HCT116 (cell line): ENCODE measurements around the gene GABRE. TPM values are rescaled to one million over a fixed set of nuclear protein-coding genes. Genes with fewer than 3 reads are reported as not detected.

ENCODE experiments used
- ATAC-seq: fragments of 200-7000 bp; cut with Tn5 transposase; 2 replicates; pipeline ENCODE4 v1.9.1; 2020; ENCODE audit warnings: mild to moderate bottlenecking, moderate library complexity
- BruUV-seq: library from RNA; stranded (reverse); fragments of 400-500 nt; replicated peaks from 2 replicates; lab custom pipeline; 2021; lab: Mats Ljungman, UMichigan
- CTCF ChIA-PET: fragments of 300-600 bp; sonication (Branson Sonifier 250); formaldehyde crosslinking; loops from one replicate; lab custom pipeline; 2021; ENCODE audit warnings: antibody characterized with exemption; lab: Charles Lee
- POLR2A ChIA-PET: fragments of 300-600, 350-600 bp; sonication (Branson Sonifier 250); formaldehyde crosslinking; loops from one replicate; lab custom pipeline; 2021; ENCODE audit warnings: antibody characterized with exemption; lab: Charles Lee
- RAD21 ChIA-PET, 2 experiments: fragments of 300-600 bp; sonication (Branson Sonifier 250); formaldehyde crosslinking; loops; one replicate each; lab custom pipeline; 2023; ENCODE audit warnings: low total read pairs in 2 of 2; ENCODE audit not compliant: uncharacterized antibody in 2 of 2, unreplicated experiment in 2 of 2, low non-redundant PET in 1 of 2; lab: Charles Lee
- DNase-seq: peaks from one replicate; pipeline ENCODE4 v3.0.0-alpha.2; 2010; ENCODE audit warnings: low read depth, low spot score
- H2AFZ ChIP-seq: fragments of 200-600 bp; shearing (Covaris generic), sonication (generic); 2 replicates; pipeline ENCODE4 v1.6.1; 2017; ENCODE audit warnings: low read depth, mixed run types, mixed read lengths, antibody characterized with exemption, low read length; ENCODE audit not compliant: poor library complexity, severe bottlenecking
- H3K27ac ChIP-seq: 2 replicates; pipeline ENCODE4 v1.5.1; 2012; ENCODE audit warnings: low read depth, low read length
- H3K27me3 ChIP-seq: fragments of 200-600 bp; sonication (generic); 2 replicates; pipeline ENCODE4 v1.6.1; 2016; ENCODE audit warnings: mixed run types, low read length, mixed read lengths; ENCODE audit not compliant: insufficient read depth
- H3K36me3 ChIP-seq, 2 experiments: fragments of 200-500 bp in 1 of 2; fragments of 200-600 bp in 1 of 2; sonication (Bioruptor generic) in 1 of 2; sonication (generic) in 1 of 2; 2 replicates each; pipeline versions ENCODE4 v1.5.1 to v1.6.1; 2014 to 2016; ENCODE audit warnings: low read length in 2 of 2, inconsistent platforms in 1 of 2, mixed read lengths in 1 of 2, mixed run types in 1 of 2; ENCODE audit not compliant: insufficient read depth in 2 of 2, control insufficient read depth in 1 of 2
- H3K4me1 ChIP-seq, 2 experiments: fragments of 200-600 bp in 1 of 2; sonication (generic) in 1 of 2; 2 replicates each; pipeline versions ENCODE4 v1.5.1 to v1.6.1; 2012 to 2017; ENCODE audit warnings: low read length in 2 of 2, inconsistent platforms in 1 of 2, mild to moderate bottlenecking in 1 of 2, mixed read lengths in 1 of 2, mixed run types in 1 of 2, moderate library complexity in 1 of 2; ENCODE audit not compliant: insufficient read depth in 2 of 2, control insufficient read depth in 1 of 2
- H3K4me2 ChIP-seq: fragments of 200-600 bp; sonication (generic); 2 replicates; pipeline ENCODE4 v1.6.1; 2017; ENCODE audit warnings: mixed run types, low read length, mixed read lengths
- H3K4me3 ChIP-seq, 2 experiments: fragments of 200-600 bp in 1 of 2; sonication (generic) in 1 of 2; replicated peaks in 1 of 2; 2 replicates each; pipeline ENCODE4 v1.5.1; 2011 to 2016; ENCODE audit warnings: low read length in 2 of 2, control low read depth in 1 of 2, low read depth in 1 of 2, mild to moderate bottlenecking in 1 of 2, mixed read lengths in 1 of 2, mixed run types in 1 of 2
- H3K79me2 ChIP-seq: fragments of 200-600 bp; sonication (generic); 2 replicates; pipeline ENCODE4 v1.6.1; 2017; ENCODE audit warnings: mild to moderate bottlenecking, mixed run types, low read length, moderate library complexity, mixed read lengths; ENCODE audit not compliant: insufficient read depth
- H3K9ac ChIP-seq: fragments of 200-600 bp; sonication (generic); 2 replicates; pipeline ENCODE4 v1.6.1; 2016; ENCODE audit warnings: low read length, mixed read lengths
- H3K9me2 ChIP-seq: fragments of 200-600 bp; sonication (generic), shearing (Covaris generic); 2 replicates; pipeline ENCODE4 v1.6.1; 2017; ENCODE audit warnings: mixed run types, mild to moderate bottlenecking, moderate library complexity; ENCODE audit not compliant: insufficient read depth
- H3K9me3 ChIP-seq, 2 experiments: fragments of 200-500 bp in 1 of 2; fragments of 200-600 bp in 1 of 2; sonication (Bioruptor generic) in 1 of 2; sonication (generic) in 1 of 2; 2 replicates each; pipeline ENCODE4 v1.6.1; 2014 to 2017; ENCODE audit warnings: low read length in 2 of 2, mixed read lengths in 2 of 2, inconsistent platforms in 1 of 2, low read depth in 1 of 2, mild to moderate bottlenecking in 1 of 2, mixed run types in 1 of 2, moderate library complexity in 1 of 2; ENCODE audit not compliant: control insufficient read depth in 1 of 2, insufficient read depth in 1 of 2
- H4K20me1 ChIP-seq: fragments of 200-600 bp; sonication (generic), shearing (Covaris generic); 2 replicates; pipeline ENCODE4 v1.6.1; 2017; ENCODE audit warnings: mixed run types, mild to moderate bottlenecking, moderate library complexity; ENCODE audit not compliant: insufficient read depth
- ATF3 ChIP-seq: IDR thresholded peaks from 2 replicates; pipeline ENCODE4 v1.6.1; 2012
- CBX3 ChIP-seq: IDR thresholded peaks from 2 replicates; pipeline ENCODE4 v1.6.1; 2012; ENCODE audit warnings: low read depth
- CTCF ChIP-seq, 3 experiments: fragments of 200-600 bp in 1 of 3; sonication (generic) in 1 of 3; IDR thresholded peaks in 2 of 3; conservative IDR thresholded peaks in 1 of 3; 2 replicates each; pipeline ENCODE4 v1.5.1; 2012 to 2017; ENCODE audit warnings: low read depth in 2 of 3, low read length in 2 of 3, antibody characterized with exemption in 1 of 3, borderline replicate concordance in 1 of 3, control low read depth in 1 of 3, mild to moderate bottlenecking in 1 of 3, mixed read lengths in 1 of 3, mixed run types in 1 of 3, moderate library complexity in 1 of 3; ENCODE audit not compliant: insufficient read depth in 1 of 3
- ELF1 ChIP-seq: IDR thresholded peaks from 2 replicates; pipeline ENCODE4 v1.6.1; 2012; ENCODE audit warnings: low read depth, borderline replicate concordance
- FOSL1 ChIP-seq: IDR thresholded peaks from 2 replicates; pipeline ENCODE4 v1.6.1; 2012; ENCODE audit warnings: low read depth
- RAD21 ChIP-seq: IDR thresholded peaks from 2 replicates; pipeline ENCODE4 v1.6.1; 2012; ENCODE audit warnings: low read depth, mild to moderate bottlenecking
- TCF7L2 ChIP-seq: IDR thresholded peaks from 2 replicates; pipeline ENCODE4 v1.7.0; 2011; ENCODE audit warnings: borderline replicate concordance, inconsistent platforms; ENCODE audit not compliant: insufficient read depth, insufficient read length; ENCODE audit errors: extremely low read depth
- ZBTB33 ChIP-seq: IDR thresholded peaks from 2 replicates; pipeline ENCODE4 v1.6.1; 2011; ENCODE audit warnings: mild to moderate bottlenecking, low read length, moderate library complexity; ENCODE audit not compliant: insufficient replicate concordance; ENCODE audit errors: extremely low read depth
- ZFX ChIP-seq: fragments of 450-650 bp; IDR thresholded peaks from 2 replicates; pipeline ENCODE4 v1.6.1; 2017
- ZNF274 ChIP-seq: fragments of 200-500 bp; sonication (Bioruptor generic); IDR thresholded peaks from 2 replicates; pipeline ENCODE4 v1.6.1; 2014; ENCODE audit warnings: mild to moderate bottlenecking, low read depth, low read length, inconsistent platforms
- intact Hi-C: fragments of 100-400 bp; cut with micrococcal nuclease; formaldehyde crosslinking; loops from 2 replicates; pipeline ENCODE4 v1.10.0; 2022
- total RNA-seq: library from RNA; stranded (reverse); gene quantifications from one replicate; pipeline ENCODE4 v1.2.1, GENCODE V29; 2021; ENCODE audit not compliant: unreplicated experiment

Gene GABRE
- total RNA-seq, 1 experiment from 2014 or later, result 3.9 TPM

- TF ChIP-seq ZBTB33 (no peak), CBX3 (no peak), ZNF274 (no peak), ZFX (no peak), RAD21 (no peak), FOSL1 (no peak), TCF7L2 (no peak)
Observed at GRCh38 chrX:151923648-151924047, 50.8 kb downstream of the GABRE start (continued).

GRCh38 chrX:151922692-151923091 lies 51.8 kb downstream of the GABRE start:
- BruUV-seq, result no TSS peak
- H3K27me3 ChIP-seq, result no peaks in the 10 kb centered on the region; the same call in 1 of the 2 replicates
- ATAC-seq (no peak), DNase-seq (no peak)
- H2AFZ ChIP-seq, result no peak overlapping the region
- intact Hi-C loops, result no loop called here
- no peaks in the 10 kb centered on the region for H3K4me1 ChIP-seq
- no peaks in the 10 kb centered on the region for H3K79me2 ChIP-seq
- CTCF ChIA-PET, result no interaction called here
- no peak overlapping the region for H3K4me3 ChIP-seq
- H3K27ac ChIP-seq, result no peak overlapping the region
- no peaks in the 10 kb centered on the region for H3K36me3 ChIP-seq
- no peaks in the 10 kb centered on the region for H3K9me2 ChIP-seq
- no peak overlapping the region for H3K9ac ChIP-seq
- no peak overlapping the region for H3K4me2 ChIP-seq
- H3K9me3 ChIP-seq, result no peaks in the 10 kb centered on the region
- RAD21 ChIA-PET, result no interaction called here
- POLR2A ChIA-PET, result no interaction called here
- H4K20me1 ChIP-seq, result no peaks in the 10 kb centered on the region
- TF ChIP-seq ZFX (no peak), ELF1 (no peak), CBX3 (no peak), ATF3 (no peak), TCF7L2 (no peak), CTCF (IDR thresholded peaks at IDR 0.05 in 2 of 3, conservative IDR thresholded peaks at IDR 0.05 in 1 of 3; ENCODE audit: borderline replicate concordance in 1 of 3, insufficient read depth in 1 of 3, low read depth in 2 of 3, low read length in 2 of 3) (no peak)
- TF ChIP-seq, all 23 proteins: peak for 0
